GM12872 (cell line): ENCODE results near the gene ELANE.

Source experiments
- CTCF ChIP-seq: IDR thresholded peaks from 3 replicates; pipeline ENCODE4 v1.5.1; 2011; ENCODE audit warnings: low read depth, mild to moderate bottlenecking, low read length, moderate library complexity; ENCODE audit not compliant: insufficient read depth

ELANE gene

GRCh38 chr19:879711-880438, 27.8 kb downstream of the ELANE start:
- no peak for TF ChIP-seq CTCF

GRCh38 chr19:881385-882071, 29.4 kb downstream of the ELANE start:
- TF ChIP-seq CTCF, result no peak

- no peak for TF ChIP-seq CTCF
Measured at GRCh38 chr19:882871-883497, 30.9 kb downstream of the ELANE start.

- no peak for TF ChIP-seq CTCF
Measured at GRCh38 chr19:883661-884211, 31.6 kb downstream of the ELANE start.

- no peak for TF ChIP-seq CTCF
Measured at GRCh38 chr19:884420-885211, 32.5 kb downstream of the ELANE start.

GRCh38 chr19:885536-886224, 33.6 kb downstream of the ELANE start:
- no peak for TF ChIP-seq CTCF
